ENCODE data around the gene ISYNA1. TPM values are rescaled to one million over a fixed set of nuclear protein-coding genes. Genes with fewer than 3 reads are reported as not detected.

Gene ISYNA1
- total and polyA plus RNA-seq, 2 of the 13 experiments (the other 11 are each of a cell fraction or from before 2014, with no cell fraction given) = 29.6 to 48.5 TPM

DNA sequence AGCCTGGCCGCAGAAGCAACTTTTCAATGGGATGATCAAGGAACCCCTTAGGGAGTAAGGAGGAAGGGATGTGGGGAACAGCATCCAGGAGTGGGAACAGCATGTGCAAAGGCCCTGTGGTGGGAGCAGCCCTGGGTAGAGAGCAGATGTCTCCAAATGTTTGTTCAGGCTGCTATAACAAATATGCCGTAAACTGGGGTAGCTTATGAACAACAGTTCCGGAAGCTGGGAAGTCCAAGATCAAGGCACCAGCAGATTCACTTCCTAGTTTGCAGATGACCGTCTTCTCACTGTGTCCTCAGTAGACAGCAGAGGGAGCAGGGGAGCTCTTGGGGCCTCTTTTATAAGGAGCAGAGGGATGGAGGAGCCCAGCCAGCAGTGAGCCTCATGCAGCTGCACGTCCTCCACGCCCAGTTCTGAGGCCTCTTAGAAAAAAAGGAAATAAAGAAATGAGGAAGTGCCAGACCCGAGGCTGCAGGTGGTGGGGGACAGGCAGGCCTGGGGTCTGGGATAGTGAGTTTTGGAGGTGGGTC, 36.3 kb downstream of the ISYNA1 start (continued):
- TF ChIP-seq ZEB1 (IDR thresholded peaks at IDR 0.05; ENCODE audit: insufficient replicate concordance, low read depth) = no peak
- no peak for TF ChIP-seq RBM39 (IDR thresholded peaks at IDR 0.05; ENCODE audit: low read depth, low read length, poor library complexity, severe bottlenecking)
- peak; percentile 99 for TF ChIP-seq ZMYM3 (CRISPR knock-in tag; IDR thresholded peaks at IDR 0.05)
- 0 out of 4 replicates have a peak, but pooled peaks of 1 of the 2 experiments have one; percentile 14 for TF ChIP-seq EP300 (IDR thresholded peaks at IDR 0.05; ENCODE audit: low read depth in 2 of 2, low read length in 2 of 2)
- no peak for TF ChIP-seq EP300 (CRISPR knock-in tag; IDR thresholded peaks at IDR 0.05; ENCODE audit: borderline replicate concordance)
- no peak for TF ChIP-seq NFYC (CRISPR knock-in tag; IDR thresholded peaks at IDR 0.05)
- TF ChIP-seq MTA1 (CRISPR knock-in tag; IDR thresholded peaks at IDR 0.05; ENCODE audit: borderline replicate concordance) = no peak
- TF ChIP-seq PHF21A (CRISPR knock-in tag; IDR thresholded peaks at IDR 0.05) = no peak
- peak; percentile 30; the same call in 1 of the 2 replicates for TF ChIP-seq HOXA3 (CRISPR knock-in tag; IDR thresholded peaks at IDR 0.05)
- TF ChIP-seq, protein P1, sequence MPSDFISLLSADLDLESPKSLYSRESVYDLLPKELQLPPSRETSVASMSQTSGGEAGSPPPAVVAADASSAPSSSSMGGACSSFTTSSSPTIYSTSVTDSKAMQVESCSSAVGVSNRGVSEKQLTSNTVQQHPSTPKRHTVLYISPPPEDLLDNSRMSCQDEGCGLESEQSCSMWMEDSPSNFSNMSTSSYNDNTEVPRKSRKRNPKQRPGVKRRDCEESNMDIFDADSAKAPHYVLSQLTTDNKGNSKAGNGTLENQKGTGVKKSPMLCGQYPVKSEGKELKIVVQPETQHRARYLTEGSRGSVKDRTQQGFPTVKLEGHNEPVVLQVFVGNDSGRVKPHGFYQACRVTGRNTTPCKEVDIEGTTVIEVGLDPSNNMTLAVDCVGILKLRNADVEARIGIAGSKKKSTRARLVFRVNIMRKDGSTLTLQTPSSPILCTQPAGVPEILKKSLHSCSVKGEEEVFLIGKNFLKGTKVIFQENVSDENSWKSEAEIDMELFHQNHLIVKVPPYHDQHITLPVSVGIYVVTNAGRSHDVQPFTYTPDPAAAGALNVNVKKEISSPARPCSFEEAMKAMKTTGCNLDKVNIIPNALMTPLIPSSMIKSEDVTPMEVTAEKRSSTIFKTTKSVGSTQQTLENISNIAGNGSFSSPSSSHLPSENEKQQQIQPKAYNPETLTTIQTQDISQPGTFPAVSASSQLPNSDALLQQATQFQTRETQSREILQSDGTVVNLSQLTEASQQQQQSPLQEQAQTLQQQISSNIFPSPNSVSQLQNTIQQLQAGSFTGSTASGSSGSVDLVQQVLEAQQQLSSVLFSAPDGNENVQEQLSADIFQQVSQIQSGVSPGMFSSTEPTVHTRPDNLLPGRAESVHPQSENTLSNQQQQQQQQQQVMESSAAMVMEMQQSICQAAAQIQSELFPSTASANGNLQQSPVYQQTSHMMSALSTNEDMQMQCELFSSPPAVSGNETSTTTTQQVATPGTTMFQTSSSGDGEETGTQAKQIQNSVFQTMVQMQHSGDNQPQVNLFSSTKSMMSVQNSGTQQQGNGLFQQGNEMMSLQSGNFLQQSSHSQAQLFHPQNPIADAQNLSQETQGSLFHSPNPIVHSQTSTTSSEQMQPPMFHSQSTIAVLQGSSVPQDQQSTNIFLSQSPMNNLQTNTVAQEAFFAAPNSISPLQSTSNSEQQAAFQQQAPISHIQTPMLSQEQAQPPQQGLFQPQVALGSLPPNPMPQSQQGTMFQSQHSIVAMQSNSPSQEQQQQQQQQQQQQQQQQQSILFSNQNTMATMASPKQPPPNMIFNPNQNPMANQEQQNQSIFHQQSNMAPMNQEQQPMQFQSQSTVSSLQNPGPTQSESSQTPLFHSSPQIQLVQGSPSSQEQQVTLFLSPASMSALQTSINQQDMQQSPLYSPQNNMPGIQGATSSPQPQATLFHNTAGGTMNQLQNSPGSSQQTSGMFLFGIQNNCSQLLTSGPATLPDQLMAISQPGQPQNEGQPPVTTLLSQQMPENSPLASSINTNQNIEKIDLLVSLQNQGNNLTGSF (CRISPR knock-in tag; IDR thresholded peaks at IDR 0.05) = no peak
- TF ChIP-seq, protein P2, sequence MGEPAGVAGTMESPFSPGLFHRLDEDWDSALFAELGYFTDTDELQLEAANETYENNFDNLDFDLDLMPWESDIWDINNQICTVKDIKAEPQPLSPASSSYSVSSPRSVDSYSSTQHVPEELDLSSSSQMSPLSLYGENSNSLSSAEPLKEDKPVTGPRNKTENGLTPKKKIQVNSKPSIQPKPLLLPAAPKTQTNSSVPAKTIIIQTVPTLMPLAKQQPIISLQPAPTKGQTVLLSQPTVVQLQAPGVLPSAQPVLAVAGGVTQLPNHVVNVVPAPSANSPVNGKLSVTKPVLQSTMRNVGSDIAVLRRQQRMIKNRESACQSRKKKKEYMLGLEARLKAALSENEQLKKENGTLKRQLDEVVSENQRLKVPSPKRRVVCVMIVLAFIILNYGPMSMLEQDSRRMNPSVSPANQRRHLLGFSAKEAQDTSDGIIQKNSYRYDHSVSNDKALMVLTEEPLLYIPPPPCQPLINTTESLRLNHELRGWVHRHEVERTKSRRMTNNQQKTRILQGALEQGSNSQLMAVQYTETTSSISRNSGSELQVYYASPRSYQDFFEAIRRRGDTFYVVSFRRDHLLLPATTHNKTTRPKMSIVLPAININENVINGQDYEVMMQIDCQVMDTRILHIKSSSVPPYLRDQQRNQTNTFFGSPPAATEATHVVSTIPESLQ (CRISPR knock-in tag; conservative IDR thresholded peaks at IDR 0.05) = no peak
- TF ChIP-seq ZNF263 (CRISPR knock-in tag; IDR thresholded peaks at IDR 0.05) = peak; percentile 58
- peak; percentile 47 for TF ChIP-seq MED1 (CRISPR knock-in tag; IDR thresholded peaks at IDR 0.05)
- TF ChIP-seq MBNL3 (CRISPR knock-in tag; conservative IDR thresholded peaks at IDR 0.05) = no peak
- TF ChIP-seq ZNF614 (CRISPR knock-in tag; IDR thresholded peaks at IDR 0.05; ENCODE audit: borderline replicate concordance) = no peak
- no peak for TF ChIP-seq RFX5 (IDR thresholded peaks at IDR 0.05; ENCODE audit: low read depth, low read length)
- TF ChIP-seq ZNF713 (CRISPR knock-in tag; IDR thresholded peaks at IDR 0.05) = no peak
- TF ChIP-seq, protein P3, sequence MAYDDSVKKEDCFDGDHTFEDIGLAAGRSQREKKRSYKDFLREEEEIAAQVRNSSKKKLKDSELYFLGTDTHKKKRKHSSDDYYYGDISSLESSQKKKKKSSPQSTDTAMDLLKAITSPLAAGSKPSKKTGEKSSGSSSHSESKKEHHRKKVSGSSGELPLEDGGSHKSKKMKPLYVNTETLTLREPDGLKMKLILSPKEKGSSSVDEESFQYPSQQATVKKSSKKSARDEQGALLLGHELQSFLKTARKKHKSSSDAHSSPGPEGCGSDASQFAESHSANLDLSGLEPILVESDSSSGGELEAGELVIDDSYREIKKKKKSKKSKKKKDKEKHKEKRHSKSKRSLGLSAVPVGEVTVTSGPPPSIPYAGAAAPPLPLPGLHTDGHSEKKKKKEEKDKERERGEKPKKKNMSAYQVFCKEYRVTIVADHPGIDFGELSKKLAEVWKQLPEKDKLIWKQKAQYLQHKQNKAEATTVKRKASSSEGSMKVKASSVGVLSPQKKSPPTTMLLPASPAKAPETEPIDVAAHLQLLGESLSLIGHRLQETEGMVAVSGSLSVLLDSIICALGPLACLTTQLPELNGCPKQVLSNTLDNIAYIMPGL (CRISPR knock-in tag; IDR thresholded peaks at IDR 0.05; ENCODE audit: borderline replicate concordance in 1 of 2, low read depth in 1 of 2) = peak; percentile 32 to 74; a peak in 1 of 4 replicates
- no peak for TF ChIP-seq UBTF (CRISPR knock-in tag; IDR thresholded peaks at IDR 0.05)
